Measurements from ENCODE around the gene LRRC36. TPM values are rescaled to one million over a fixed set of nuclear protein-coding genes. Genes with fewer than 3 reads are reported as not detected.

The LRRC36 gene
- total and polyA plus RNA-seq, 2 of the 13 experiments (the other 11 are each of a cell fraction or from before 2014, with no cell fraction given) = 0.12 to 0.15 TPM

DNA sequence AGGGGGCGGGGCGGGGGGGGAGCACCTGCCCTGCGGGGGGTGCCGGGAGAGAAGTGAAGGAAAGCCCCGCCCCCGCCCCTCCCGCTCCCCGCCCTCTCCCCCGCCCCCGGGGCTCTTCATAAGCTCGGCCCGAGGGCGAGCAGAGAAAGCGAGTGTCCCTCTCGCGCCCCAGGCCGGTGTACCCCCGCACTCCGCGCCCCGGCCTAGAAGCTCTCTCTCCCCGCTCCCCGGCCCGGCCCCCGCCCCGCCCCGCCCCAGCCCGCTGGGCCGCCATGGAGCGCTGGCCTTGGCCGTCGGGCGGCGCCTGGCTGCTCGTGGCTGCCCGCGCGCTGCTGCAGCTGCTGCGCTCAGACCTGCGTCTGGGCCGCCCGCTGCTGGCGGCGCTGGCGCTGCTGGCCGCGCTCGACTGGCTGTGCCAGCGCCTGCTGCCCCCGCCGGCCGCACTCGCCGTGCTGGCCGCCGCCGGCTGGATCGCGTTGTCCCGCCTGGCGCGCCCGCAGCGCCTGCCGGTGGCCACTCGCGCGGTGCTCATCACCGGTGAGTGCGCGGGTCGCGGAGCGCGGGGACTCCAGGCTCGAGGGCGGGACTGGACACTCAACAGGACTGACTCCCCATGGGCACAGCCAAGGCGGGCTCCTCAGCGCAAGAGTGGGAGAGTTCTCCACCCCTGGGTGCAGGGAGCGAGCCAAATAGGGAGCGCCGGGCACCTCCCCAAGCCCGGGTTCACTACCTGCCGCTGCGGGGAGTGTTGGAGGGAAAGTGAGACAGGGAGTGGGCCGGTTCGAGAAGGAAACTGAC, 104.6 kb downstream of the LRRC36 start, which contains the start of gene HSD11B2 (continued):
- TF ChIP-seq, protein P1, sequence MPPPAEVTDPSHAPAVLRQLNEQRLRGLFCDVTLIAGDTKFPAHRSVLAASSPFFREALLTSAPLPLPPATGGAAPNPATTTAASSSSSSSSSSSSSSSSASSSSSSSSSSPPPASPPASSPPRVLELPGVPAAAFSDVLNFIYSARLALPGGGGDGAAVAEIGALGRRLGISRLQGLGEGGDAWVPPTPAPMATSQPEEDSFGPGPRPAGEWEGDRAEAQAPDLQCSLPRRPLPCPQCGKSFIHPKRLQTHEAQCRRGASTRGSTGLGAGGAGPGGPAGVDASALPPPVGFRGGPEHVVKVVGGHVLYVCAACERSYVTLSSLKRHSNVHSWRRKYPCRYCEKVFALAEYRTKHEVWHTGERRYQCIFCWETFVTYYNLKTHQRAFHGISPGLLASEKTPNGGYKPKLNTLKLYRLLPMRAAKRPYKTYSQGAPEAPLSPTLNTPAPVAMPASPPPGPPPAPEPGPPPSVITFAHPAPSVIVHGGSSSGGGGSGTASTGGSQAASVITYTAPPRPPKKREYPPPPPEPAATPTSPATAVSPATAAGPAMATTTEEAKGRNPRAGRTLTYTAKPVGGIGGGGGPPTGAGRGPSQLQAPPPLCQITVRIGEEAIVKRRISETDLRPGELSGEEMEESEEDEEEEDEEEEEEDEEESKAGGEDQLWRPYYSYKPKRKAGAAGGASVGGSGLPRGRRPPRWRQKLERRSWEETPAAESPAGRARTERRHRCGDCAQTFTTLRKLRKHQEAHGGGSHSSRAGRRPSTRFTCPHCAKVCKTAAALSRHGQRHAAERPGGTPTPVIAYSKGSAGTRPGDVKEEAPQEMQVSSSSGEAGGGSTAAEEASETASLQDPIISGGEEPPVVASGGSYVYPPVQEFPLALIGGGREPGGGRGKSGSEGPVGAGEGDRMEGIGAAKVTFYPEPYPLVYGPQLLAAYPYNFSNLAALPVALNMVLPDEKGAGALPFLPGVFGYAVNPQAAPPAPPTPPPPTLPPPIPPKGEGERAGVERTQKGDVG (CRISPR knock-in tag; IDR thresholded peaks at IDR 0.05; ENCODE audit: borderline replicate concordance) = no peak
- TF ChIP-seq, protein P2, sequence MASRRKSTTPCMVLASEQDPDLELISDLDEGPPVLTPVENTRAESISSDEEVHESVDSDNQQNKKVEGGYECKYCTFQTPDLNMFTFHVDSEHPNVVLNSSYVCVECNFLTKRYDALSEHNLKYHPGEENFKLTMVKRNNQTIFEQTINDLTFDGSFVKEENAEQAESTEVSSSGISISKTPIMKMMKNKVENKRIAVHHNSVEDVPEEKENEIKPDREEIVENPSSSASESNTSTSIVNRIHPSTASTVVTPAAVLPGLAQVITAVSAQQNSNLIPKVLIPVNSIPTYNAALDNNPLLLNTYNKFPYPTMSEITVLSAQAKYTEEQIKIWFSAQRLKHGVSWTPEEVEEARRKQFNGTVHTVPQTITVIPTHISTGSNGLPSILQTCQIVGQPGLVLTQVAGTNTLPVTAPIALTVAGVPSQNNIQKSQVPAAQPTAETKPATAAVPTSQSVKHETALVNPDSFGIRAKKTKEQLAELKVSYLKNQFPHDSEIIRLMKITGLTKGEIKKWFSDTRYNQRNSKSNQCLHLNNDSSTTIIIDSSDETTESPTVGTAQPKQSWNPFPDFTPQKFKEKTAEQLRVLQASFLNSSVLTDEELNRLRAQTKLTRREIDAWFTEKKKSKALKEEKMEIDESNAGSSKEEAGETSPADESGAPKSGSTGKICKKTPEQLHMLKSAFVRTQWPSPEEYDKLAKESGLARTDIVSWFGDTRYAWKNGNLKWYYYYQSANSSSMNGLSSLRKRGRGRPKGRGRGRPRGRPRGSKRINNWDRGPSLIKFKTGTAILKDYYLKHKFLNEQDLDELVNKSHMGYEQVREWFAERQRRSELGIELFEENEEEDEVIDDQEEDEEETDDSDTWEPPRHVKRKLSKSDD (CRISPR knock-in tag; IDR thresholded peaks at IDR 0.05; ENCODE audit: low read depth) = no peak
- TF ChIP-seq, protein P3, sequence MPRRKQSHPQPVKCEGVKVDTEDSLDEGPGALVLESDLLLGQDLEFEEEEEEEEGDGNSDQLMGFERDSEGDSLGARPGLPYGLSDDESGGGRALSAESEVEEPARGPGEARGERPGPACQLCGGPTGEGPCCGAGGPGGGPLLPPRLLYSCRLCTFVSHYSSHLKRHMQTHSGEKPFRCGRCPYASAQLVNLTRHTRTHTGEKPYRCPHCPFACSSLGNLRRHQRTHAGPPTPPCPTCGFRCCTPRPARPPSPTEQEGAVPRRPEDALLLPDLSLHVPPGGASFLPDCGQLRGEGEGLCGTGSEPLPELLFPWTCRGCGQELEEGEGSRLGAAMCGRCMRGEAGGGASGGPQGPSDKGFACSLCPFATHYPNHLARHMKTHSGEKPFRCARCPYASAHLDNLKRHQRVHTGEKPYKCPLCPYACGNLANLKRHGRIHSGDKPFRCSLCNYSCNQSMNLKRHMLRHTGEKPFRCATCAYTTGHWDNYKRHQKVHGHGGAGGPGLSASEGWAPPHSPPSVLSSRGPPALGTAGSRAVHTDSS (CRISPR knock-in tag; conservative IDR thresholded peaks at IDR 0.05) = no peak
- TF ChIP-seq ERF (CRISPR knock-in tag; IDR thresholded peaks at IDR 0.05) (peak; percentile 8; the same call in 1 of the 2 replicates), KDM1A (CRISPR knock-in tag; IDR thresholded peaks at IDR 0.05) (no peak), ZNF564 (CRISPR knock-in tag; IDR thresholded peaks at IDR 0.05) (no peak), SP1 (IDR thresholded peaks at IDR 0.05) (peak; percentile 57; the same call in 1 of the 2 replicates), SP1 (CRISPR knock-in tag; IDR thresholded peaks at IDR 0.05) (no peak; the same call in 1 of the 2 replicates), HOXA3 (CRISPR knock-in tag; IDR thresholded peaks at IDR 0.05) (peak; percentile 45), SIN3A (IDR thresholded peaks at IDR 0.05; ENCODE audit: borderline replicate concordance, low read depth, low read length) (peak; percentile 50; the same call in 1 of the 2 replicates), RXRB (CRISPR knock-in tag; IDR thresholded peaks at IDR 0.05; ENCODE audit: borderline replicate concordance) (no peak), ZBTB21 (CRISPR knock-in tag; IDR thresholded peaks at IDR 0.05) (no peak), PHF8 (CRISPR knock-in tag; IDR thresholded peaks at IDR 0.05) (peak; percentile 17; the same call in 1 of the 2 replicates), SKI (IDR thresholded peaks at IDR 0.05; ENCODE audit: partially characterized antibody) (peak; percentile 90), KDM5B (CRISPR knock-in tag; IDR thresholded peaks at IDR 0.05; ENCODE audit: borderline replicate concordance) (no peak)
- TF ChIP-seq, protein P4, sequence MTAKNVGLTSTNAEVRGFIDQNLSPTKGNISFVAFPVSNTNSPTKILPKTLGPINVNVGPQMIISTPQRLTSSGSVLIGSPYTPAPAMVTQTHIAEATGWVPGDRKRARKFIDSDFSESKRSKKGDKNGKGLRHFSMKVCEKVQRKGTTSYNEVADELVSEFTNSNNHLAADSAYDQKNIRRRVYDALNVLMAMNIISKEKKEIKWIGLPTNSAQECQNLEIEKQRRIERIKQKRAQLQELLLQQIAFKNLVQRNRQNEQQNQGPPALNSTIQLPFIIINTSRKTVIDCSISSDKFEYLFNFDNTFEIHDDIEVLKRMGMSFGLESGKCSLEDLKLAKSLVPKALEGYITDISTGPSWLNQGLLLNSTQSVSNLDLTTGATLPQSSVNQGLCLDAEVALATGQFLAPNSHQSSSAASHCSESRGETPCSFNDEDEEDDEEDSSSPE (CRISPR knock-in tag; IDR thresholded peaks at IDR 0.05) = peak; percentile 25; the same call in 1 of the 2 replicates
- TF ChIP-seq, protein P5, sequence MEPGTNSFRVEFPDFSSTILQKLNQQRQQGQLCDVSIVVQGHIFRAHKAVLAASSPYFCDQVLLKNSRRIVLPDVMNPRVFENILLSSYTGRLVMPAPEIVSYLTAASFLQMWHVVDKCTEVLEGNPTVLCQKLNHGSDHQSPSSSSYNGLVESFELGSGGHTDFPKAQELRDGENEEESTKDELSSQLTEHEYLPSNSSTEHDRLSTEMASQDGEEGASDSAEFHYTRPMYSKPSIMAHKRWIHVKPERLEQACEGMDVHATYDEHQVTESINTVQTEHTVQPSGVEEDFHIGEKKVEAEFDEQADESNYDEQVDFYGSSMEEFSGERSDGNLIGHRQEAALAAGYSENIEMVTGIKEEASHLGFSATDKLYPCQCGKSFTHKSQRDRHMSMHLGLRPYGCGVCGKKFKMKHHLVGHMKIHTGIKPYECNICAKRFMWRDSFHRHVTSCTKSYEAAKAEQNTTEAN (CRISPR knock-in tag; conservative IDR thresholded peaks at IDR 0.05) = 0 out of 2 replicates have a peak, but pooled peaks have one; percentile 35
- TF ChIP-seq, protein P6, sequence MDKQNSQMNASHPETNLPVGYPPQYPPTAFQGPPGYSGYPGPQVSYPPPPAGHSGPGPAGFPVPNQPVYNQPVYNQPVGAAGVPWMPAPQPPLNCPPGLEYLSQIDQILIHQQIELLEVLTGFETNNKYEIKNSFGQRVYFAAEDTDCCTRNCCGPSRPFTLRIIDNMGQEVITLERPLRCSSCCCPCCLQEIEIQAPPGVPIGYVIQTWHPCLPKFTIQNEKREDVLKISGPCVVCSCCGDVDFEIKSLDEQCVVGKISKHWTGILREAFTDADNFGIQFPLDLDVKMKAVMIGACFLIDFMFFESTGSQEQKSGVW (CRISPR knock-in tag; IDR thresholded peaks at IDR 0.05; ENCODE audit: borderline replicate concordance) = no peak
